GM23248 (cell line): Measurements from ENCODE around the gene BARX2.

Source experiments
- EZH2 ChIP-seq: fragments of 200-600 bp; sonication (generic); IDR thresholded peaks from 2 replicates; pipeline ENCODE4 v1.6.1; 2018; ENCODE audit warnings: antibody characterized with exemption, mild to moderate bottlenecking; ENCODE audit not compliant: insufficient read depth, poor library complexity, severe bottlenecking
- EZH2phosphoT487 ChIP-seq: fragments of 200-600 bp; sonication (generic); IDR thresholded peaks from 2 replicates; pipeline ENCODE4 v1.6.1; 2018; ENCODE audit warnings: antibody characterized with exemption, moderate library complexity, mild to moderate bottlenecking, low read depth; ENCODE audit not compliant: insufficient read depth

- TF ChIP-seq EZH2phosphoT487 (no peak), EZH2 (no peak)
These were observed 9.8 kb upstream of the BARX2 start for GRCh38 chr11:129365816-129366215.
